PC-9 (cell line): ENCODE data around the gene RFXAP. TPM values are rescaled to one million over a fixed set of nuclear protein-coding genes. Genes with fewer than 3 reads are reported as not detected.

ENCODE experiments used
- BruUV-seq: library from RNA; stranded (reverse); fragments of 400-500 nt; replicated peaks from 2 replicates; lab custom pipeline; 2021; lab: Mats Ljungman, UMichigan
- CTCF ChIA-PET: fragments of 300-600 bp; sonication (Branson Sonifier 250); formaldehyde crosslinking; loops from one replicate; lab custom pipeline; 2022; ENCODE audit warnings: antibody characterized with exemption; lab: Charles Lee
- POLR2A ChIA-PET: fragments of 300-600 bp; sonication (Branson Sonifier 250); formaldehyde crosslinking; loops from one replicate; lab custom pipeline; 2022; ENCODE audit warnings: antibody characterized with exemption; ENCODE audit not compliant: unreplicated experiment; lab: Charles Lee
- DNase-seq, 2 experiments: peaks; one replicate each; pipeline versions ENCODE4 v3.0.0 to v3.0.0-alpha.2; 2015 to 2022; ENCODE audit warnings: mixed read lengths in 1 of 2
- H2AFZ ChIP-seq: fragments of 200-600 bp; sonication (generic); 2 replicates; pipeline ENCODE4 v1.8.1; 2017; ENCODE audit warnings: antibody characterized with exemption
- H3F3A ChIP-seq: fragments of 200-600 bp; sonication (generic); 2 replicates; pipeline ENCODE4 v1.8.1; 2017; ENCODE audit warnings: antibody characterized with exemption, mild to moderate bottlenecking, low read depth; ENCODE audit not compliant: insufficient read depth
- H3K27ac ChIP-seq: fragments of 200-600 bp; sonication (generic); 2 replicates; pipeline ENCODE4 v1.6.1; 2016; ENCODE audit warnings: mixed run types
- H3K27me3 ChIP-seq: fragments of 200-600 bp; sonication (generic); 2 replicates; pipeline ENCODE4 v1.6.1; 2016; ENCODE audit warnings: low read depth, mixed run types; ENCODE audit not compliant: insufficient read depth
- H3K36me3 ChIP-seq: fragments of 200-600 bp; sonication (generic); 2 replicates; pipeline ENCODE4 v1.6.1; 2016; ENCODE audit warnings: low read depth, mixed run types
- H3K4me1 ChIP-seq: fragments of 200-600 bp; sonication (generic); replicated peaks from 2 replicates; pipeline ENCODE4 v1.6.1; 2016; ENCODE audit warnings: mixed run types; ENCODE audit not compliant: insufficient read depth
- H3K4me2 ChIP-seq: fragments of 200-600 bp; sonication (generic); 2 replicates; pipeline ENCODE4 v1.6.1; 2017; ENCODE audit warnings: mixed run types
- H3K4me3 ChIP-seq: fragments of 200-600 bp; sonication (generic); 2 replicates; pipeline ENCODE4 v1.6.1; 2016; ENCODE audit warnings: mixed run types
- H3K79me2 ChIP-seq: fragments of 200-600 bp; sonication (generic); 2 replicates; pipeline ENCODE4 v1.6.1; 2017; ENCODE audit warnings: low read depth, mixed run types
- H3K9me2 ChIP-seq: fragments of 200-600 bp; sonication (generic); 2 replicates; pipeline ENCODE4 v1.8.1; 2017; ENCODE audit warnings: mild to moderate bottlenecking; ENCODE audit not compliant: insufficient read depth
- H3K9me3 ChIP-seq: fragments of 200-600 bp; sonication (generic); 2 replicates; pipeline ENCODE4 v1.8.1; 2016; ENCODE audit warnings: low read depth; ENCODE audit not compliant: insufficient read depth
- H4K20me1 ChIP-seq: fragments of 200-600 bp; sonication (generic); 2 replicates; pipeline ENCODE4 v1.8.1; 2017; ENCODE audit not compliant: insufficient read depth
- CTCF ChIP-seq: fragments of 200-600 bp; sonication (generic); conservative IDR thresholded peaks from 2 replicates; pipeline ENCODE4 v1.6.1; 2017; ENCODE audit warnings: mixed run types, antibody characterized with exemption, mild to moderate bottlenecking, moderate library complexity
- EZH2 ChIP-seq: fragments of 200-600 bp; sonication (generic); IDR thresholded peaks from 2 replicates; pipeline ENCODE4 v1.8.0; 2017; ENCODE audit warnings: antibody characterized with exemption, low read depth
- intact Hi-C: fragments of 100-400 bp; cut with micrococcal nuclease; formaldehyde crosslinking; loops from one replicate; pipeline ENCODE4 v1.10.0; 2022; ENCODE audit not compliant: unreplicated experiment
- total RNA-seq: library from RNA; stranded (reverse); gene quantifications from 2 replicates; pipeline ENCODE4 v1.2.3, GENCODE V29; 2021

The RFXAP gene
- total RNA-seq, 1 experiment from 2014 or later: 5.6 TPM

- no peaks in the 10 kb centered on the region for H3K79me2 ChIP-seq
- no TSS peak for BruUV-seq
- H3K4me3 ChIP-seq: no peak overlapping the region
- TF ChIP-seq CTCF: no peak
- no peak for TF ChIP-seq EZH2
- ChIA-PET POLR2A (no interaction called here), CTCF (no interaction called here)
- DNase-seq: no peak
- H3K9me2 ChIP-seq: no peaks in the 10 kb centered on the region
- H3K9me3 ChIP-seq: no peaks in the 10 kb centered on the region
- no peak overlapping the region for H3K27ac ChIP-seq
- no peaks in the 10 kb centered on the region for H4K20me1 ChIP-seq
- H3F3A ChIP-seq: no peaks in the 10 kb centered on the region
- 0 out of 2 replicates have a peak, but pooled peaks cover 3% of the 10 kb centered on the region for H3K36me3 ChIP-seq
- H3K27me3 ChIP-seq: no peaks in the 10 kb centered on the region
- no peak overlapping the region for H3K4me2 ChIP-seq
- no peak overlapping the region for H2AFZ ChIP-seq
- H3K4me1 ChIP-seq: no peaks in the 10 kb centered on the region
- intact Hi-C loops: no loop called here
These were observed 12.3 kb downstream of the RFXAP start for GRCh38 chr13:36831291-36831690.

- intact Hi-C loops: no loop called here
- H3K4me3 ChIP-seq: no peak overlapping the region
- H4K20me1 ChIP-seq: no peaks in the 10 kb centered on the region
- H3K4me1 ChIP-seq: no peaks in the 10 kb centered on the region
- no peaks in the 10 kb centered on the region for H3K9me2 ChIP-seq
- POLR2A ChIA-PET: no interaction called here
- no TSS peak for BruUV-seq
- H2AFZ ChIP-seq: no peak overlapping the region
- H3F3A ChIP-seq: no peaks in the 10 kb centered on the region
- H3K79me2 ChIP-seq: no peaks in the 10 kb centered on the region
- H3K36me3 ChIP-seq: no peaks in the 10 kb centered on the region
- no peak overlapping the region for H3K4me2 ChIP-seq
- DNase-seq: no peak
- no peaks in the 10 kb centered on the region for H3K27me3 ChIP-seq
- H3K27ac ChIP-seq: no peak overlapping the region
- H3K9me3 ChIP-seq: no peaks in the 10 kb centered on the region
- no peak for TF ChIP-seq EZH2
- TF ChIP-seq CTCF: no peak
- CTCF ChIA-PET: no interaction called here
These were observed 15.3 kb downstream of the RFXAP start for GRCh38 chr13:36834299-36834698.

DNA sequence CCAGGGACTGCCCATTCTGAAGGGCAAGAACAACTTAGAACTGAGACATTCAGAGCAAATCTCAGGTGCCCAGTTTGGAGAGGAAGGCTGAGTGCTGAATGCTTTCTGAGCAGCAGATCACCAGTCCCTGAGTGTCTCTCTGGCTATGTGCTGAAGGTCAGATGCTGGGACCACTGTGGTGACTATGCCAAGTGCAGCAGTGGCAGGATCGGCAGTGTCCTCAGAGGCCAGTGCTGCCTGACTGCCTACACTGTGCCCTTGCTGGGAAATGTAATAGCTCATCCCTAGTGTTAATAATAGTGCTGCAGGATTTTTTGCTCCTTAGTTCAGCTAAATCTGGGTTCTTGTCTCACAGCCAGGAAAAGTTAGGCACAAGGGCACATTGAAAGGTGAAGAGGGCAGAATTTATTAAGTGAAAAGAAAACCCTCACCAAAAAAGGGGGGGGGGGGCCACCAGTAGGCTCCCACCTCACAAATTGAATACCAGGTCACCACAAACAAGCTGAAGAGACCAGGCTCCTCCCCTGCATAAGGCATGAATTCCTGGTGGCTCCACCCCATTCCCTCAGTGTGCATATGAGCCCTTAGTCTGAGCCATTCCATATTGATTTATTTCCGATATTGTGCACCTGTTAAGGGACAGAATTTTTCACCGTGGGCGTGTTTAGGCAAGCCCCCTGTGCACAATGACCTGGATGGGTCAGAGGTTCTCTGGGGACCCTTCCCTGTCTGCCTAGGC lies 18.5 kb downstream of the RFXAP start:
- H3F3A ChIP-seq: no peaks in the 10 kb centered on the region
- no peak overlapping the region for H2AFZ ChIP-seq
- BruUV-seq: no TSS peak
- H4K20me1 ChIP-seq: no peaks in the 10 kb centered on the region
- H3K79me2 ChIP-seq: no peaks in the 10 kb centered on the region
- ChIA-PET CTCF (interaction anchor here (0.6 kb wide), 1 partner anchor 9 kb away, joined by 5 read pairs; no protein-coding TSS in a partner anchor), POLR2A (no interaction called here)
- TF ChIP-seq EZH2: no peak
- no peak overlapping the region for H3K4me3 ChIP-seq
- no peaks in the 10 kb centered on the region for H3K27me3 ChIP-seq
- no peaks in the 10 kb centered on the region for H3K9me2 ChIP-seq
- no peak overlapping the region for H3K27ac ChIP-seq
- H3K36me3 ChIP-seq: no peaks in the 10 kb centered on the region
- DNase-seq: no peak
- intact Hi-C loops: no loop called here
- H3K4me2 ChIP-seq: no peak overlapping the region
- H3K9me3 ChIP-seq: no peaks in the 10 kb centered on the region
- no peaks in the 10 kb centered on the region for H3K4me1 ChIP-seq
